Amygdala (tissue), 56 donors: ENCODE data around the gene NPEPPS.

Experiments used
- DNase-seq, 56 donors: peaks; one replicate each; lab custom pipeline; 2025; lab: John Stamatoyannopoulos, UW

NPEPPS gene

DNA sequence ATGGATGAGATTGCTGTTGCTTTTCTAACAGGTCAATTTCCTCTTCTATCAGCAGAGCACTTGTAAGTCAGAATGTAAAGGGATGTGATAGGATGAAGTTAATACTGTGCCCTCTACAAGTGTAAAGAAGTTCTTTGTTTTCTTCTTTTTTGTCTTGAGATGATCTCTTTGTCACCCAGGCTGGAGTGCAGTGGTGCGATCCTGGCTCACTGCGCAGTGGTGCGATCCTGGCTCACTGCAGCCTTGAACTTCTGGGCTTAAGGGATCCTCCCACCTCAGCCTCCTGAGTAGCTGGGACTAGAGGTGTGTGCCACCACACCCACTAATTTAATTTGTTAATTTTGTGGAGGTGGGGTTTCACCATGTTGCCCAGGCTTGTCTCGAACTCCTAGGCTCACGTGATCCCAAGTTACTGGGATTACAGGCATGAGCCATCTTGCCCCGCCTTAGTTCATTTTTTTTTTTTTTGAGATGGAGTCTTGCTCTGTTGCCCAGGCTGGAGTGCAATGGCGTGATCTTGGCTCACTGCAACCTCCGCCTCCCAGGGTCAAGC is 97.2 kb downstream of the NPEPPS start:
- DNase-seq = no peak

DNA sequence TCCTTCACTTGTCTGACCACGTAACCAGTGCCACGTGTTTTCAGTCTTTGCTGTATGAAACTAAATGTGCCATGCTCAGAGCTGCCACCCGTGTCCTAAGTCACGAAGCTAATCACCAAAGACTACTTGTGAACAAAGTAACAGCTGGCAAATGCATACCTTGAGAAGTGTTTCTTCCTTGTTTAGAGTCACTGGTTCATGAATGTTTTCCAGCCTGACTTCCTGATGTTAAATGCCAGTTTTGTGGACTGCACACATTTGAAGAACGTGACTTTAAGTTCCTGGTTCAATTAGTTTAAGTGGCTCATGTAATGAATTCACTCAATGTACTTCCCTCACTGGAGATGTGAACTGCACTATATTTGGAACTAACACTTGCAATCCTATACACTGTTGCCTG is 98.9 kb downstream of the NPEPPS start:
- no peak for DNase-seq

DNA sequence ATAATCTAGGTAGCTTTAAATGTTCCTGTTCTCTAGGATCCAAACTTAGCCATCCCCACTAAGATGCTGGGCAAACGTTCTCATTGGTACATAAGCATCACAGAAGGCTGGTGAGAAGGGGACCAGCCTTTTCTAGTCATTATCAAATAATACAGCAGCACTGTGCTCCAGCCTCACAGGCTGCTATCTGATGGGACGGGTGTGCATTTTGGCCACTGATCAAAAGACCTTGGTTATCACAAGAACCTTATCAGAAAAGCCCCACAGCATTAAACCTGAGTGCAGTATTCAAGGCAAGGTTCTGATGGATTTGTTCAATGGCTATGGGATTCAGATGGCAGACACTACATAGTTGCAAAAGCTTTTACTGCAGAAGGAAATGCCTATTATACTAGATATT is 99.7 kb downstream of the NPEPPS start:
- DNase-seq = no peak

DNA sequence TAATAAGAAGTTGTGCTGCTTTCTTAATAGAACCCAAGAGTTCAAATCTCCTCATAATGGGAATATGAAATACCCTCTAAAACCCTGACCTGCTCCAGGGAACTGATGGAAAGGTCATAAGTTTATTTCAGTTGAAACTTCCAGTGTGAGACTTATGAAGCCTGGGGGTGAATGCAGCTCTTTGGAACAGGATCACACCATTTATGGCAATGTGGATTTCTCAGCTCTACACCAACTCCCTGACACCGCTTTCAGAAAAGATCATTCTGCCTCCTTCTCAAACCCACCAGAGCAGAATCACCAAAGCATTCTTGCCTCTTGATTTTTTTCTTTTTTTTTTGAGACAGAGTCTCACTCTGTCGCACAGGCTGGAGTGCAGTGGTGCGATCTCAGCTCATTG is 102.1 kb downstream of the NPEPPS start:
- DNase-seq = no peak

DNA sequence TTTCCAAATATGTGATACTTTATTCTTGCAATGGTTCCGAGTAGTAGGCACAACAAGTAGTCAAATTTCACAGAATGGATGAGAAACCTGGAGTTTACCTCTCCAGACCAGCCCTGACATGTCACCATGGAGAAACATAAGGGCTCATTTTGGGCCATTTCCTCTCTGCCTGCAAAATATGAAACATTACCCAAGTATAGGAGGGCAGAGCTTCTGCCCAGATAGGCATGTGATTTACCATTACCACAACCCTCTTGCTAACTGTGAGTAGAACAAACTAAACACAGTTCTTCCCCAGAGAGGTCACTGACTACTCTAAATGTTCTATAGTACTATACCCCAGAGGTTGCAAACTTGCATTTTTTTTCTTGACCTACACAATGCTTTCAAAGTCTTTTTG is 103.1 kb downstream of the NPEPPS start:
- no peak for DNase-seq

DNA sequence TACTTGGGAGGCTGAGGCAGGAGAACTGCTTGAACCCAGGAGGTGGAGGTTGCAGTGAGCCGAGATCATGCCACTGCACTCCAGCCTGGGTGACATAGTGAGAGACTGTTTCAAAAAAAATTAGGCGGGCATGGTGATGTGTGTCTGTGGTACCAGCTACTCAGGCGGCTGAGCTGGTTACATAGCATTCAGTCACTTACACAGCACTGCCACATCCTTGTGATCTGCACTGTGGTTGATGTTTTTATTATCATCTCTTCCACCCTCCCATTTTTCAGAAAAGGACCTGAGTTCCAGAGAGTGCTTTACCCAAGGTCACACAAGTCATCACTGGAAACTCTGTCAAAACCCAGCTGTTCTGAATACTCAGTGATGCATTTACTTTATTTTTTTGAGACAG is 104.0 kb downstream of the NPEPPS start:
- no peak for DNase-seq

DNA sequence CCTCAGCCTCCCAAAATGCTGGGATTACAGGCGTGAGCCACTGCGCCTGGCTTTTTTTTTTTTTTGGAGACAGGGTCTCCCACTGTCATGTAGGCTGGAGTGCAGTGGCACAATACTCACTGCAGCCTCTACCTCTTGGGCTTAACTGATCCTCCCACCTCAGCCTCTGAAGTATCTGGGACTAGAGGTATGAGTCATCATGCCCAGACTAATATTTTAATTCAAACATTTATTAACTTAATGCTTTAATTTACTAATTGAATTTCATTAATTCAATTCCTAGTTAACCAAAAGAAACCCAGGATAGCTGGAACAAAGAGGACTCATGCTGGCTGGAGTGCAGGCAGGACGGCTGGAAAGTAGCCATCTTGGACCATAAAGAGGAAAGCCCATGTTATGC is 104.8 kb downstream of the NPEPPS start:
- DNase-seq = no peak

DNA sequence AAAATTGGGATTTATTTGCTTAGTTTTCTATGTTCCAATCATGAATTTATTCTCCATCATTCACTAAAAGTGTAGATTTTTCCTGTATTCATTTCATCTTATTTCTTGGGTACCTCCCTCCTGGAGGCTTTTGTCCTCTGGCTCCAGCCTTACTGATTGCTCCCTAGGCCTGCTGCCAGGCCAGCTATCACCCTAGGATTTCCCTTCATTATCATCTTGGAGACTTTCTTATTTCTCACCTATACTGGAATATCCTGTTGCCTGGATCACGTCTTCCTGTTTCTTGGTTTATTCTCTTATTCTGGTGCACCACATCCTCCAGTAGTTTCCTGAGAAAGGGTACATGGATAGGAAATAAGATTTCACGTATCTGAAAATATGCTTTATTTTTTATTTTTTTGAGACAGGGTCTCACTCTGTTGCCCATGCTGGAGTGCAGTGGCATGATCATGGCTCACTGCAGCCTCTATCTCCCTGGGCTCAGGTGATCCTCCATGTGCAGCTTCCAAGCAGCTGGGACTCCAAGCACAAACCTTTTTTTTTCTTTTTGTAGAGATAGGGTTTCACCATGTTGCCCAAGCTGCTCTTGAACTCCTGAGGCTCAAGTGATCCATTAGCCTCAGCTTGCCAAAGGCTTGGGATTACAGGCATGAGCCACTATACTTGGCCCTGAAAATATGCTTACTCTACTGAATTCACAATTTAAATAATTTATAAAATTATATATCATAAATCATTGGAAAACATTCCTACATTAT is 105.5 kb downstream of the NPEPPS start:
- DNase-seq = no peak

DNA sequence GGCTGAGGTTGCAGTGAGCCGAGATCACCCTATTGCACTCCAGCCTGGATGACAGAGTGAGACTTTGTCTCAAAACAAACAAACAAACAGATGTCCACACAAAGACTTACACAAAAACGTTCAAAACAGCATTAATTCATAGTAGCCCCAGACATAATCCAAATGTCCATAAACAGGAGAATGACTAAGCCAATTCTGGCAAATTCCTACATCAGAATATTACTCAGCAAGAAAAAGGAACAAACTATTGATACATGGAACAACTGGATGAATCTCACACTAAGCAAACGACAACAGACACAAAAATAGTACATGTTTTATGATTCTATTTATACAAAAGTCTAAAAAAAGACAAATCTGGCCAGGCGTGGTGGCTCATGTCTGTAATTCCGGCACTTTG is 108.0 kb downstream of the NPEPPS start:
- DNase-seq = no peak

DNA sequence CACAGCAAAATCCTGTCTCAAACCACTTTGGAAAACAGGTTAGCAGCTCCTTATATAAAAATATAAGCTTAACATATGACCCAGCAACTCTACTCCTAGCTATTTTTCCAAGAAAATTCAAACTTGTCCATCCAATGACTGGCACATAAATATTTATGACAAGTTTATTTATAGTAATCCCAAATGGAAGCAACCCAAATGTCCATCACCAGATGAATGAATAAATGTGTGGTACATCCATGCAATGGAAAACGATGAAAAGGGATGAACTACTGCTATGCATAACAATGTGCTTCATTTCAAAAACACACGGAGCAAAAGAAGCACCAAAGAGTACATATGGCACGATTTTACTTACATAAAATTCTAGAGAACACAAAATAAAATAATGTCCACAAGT is 109.2 kb downstream of the NPEPPS start:
- DNase-seq = no peak

DNA sequence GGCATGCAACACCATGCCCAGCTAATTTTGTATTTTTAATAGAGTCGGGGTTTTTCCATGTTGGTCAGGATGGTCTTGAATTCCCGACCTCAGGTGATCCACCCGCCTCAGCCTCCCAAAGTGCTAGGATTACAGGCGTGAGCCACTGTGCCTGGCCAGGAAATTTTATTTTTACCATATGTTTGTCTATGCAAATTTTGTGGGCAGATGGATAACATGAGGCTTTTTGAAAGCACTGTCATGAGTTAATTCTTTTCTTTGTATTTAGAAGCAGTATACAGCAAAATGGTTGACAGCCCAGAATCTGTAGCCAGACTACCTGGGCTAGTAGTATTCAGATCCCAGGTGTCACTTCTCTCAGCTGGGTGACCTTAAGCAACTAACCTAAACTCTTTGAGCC is 110.3 kb downstream of the NPEPPS start:
- DNase-seq = no peak

DNA sequence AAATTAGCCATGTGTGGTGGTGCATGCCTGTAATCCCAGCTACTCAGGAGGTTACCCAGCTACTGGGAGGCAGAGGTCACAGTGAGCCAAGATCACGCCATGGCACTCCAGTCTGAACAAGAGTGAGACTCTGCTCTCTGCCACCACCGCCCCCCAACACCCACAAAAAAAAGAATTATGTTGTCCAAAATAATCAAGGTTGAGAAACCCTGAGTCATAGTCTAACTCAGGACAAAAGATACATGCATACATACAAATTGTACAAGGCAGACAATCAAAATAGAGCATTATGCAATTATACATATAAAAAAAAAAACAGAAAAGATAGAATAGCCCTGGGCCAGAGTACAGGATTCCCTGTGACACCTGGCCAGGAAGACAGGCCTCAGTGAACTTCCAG is 112.2 kb downstream of the NPEPPS start:
- DNase-seq = no peak

DNA sequence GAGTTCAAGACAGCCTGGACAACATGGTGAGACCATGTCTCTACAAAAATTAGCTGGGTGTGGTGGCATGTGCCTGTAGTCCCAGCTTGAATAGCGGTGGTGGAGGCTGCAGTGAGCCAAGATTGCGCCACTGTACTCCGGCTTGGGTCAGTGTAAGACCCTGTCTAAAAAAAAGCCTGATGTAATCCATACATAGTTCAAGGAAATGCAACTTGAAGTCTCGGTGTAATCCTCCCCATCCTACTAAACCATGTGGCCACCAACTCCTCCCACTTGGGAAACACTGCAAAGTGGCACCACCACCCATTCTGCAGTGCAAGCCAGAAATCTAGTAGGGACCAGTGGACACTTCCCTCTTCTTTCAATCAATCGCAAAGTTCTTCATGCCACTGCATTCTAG is 113.4 kb downstream of the NPEPPS start:
- no peak for DNase-seq

DNA sequence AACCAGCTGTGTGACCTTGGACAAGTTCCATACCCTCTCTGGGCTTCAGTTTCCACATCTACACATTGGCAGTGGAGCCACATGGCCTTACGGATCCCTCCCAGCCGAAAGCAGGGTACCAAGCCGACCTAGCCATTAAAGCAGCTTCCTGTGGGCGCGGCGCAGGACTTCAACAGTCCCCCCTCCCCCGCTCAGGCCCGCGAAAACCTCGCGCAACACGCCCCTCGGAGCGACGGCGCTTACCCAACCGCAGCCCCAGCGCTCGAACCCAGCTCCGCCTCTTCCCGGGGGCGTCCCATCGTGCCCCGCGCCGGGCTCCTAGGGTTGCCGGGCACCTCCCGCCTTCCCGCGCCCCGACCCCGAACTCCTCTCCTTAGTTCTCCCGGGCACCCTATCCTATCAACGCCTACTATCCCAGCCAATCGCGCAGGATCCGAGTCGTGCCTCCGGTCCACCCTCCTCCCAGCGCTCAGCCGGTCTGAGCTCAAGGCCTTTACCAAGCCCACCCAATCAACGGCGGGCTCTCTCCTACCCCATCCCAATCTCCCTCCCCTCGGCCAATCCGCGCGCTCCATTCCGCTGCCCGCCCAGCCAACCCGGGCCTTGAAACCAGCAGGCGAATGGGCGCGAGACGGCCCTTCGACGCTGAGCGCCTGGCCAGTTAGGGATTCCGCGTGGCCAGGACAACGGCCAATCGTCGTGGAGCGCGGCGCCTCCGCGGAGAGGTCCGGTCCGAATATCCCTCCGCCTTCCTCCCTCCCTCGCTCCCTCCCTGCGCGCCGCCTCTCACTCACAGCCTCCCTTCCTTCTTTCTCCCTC is 118.5 kb downstream of the NPEPPS start, which contains the start of gene KPNB1:
Gene KPNB1 (plus strand): TSS at position 767 of the 819 bp plus-strand sequence. CDS start 326 bp downstream, outside the sequence.
- DNase-seq = peak; percentile 86 to 100 (median 99)

DNA sequence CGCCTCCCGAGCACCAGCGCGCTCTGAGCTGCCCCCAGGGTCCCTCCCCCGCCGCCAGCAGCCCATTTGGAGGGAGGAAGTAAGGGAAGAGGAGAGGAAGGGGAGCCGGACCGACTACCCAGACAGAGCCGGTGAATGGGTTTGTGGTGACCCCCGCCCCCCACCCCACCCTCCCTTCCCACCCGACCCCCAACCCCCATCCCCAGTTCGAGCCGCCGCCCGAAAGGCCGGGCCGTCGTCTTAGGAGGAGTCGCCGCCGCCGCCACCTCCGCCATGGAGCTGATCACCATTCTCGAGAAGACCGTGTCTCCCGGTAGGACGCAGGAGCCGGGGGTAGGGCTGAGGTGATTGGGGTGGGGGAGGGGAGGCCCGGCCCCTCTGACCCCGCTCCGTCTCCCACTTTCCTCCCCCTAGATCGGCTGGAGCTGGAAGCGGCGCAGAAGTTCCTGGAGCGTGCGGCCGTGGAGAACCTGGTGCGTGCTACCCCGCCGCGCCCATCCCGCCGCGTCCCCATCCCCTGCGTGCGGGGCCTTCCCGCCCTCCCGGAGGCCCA is 119.1 kb downstream of the NPEPPS start:
- DNase-seq = peak in 5 of 56 donors; percentile 25 to 82 (median 44)

DNA sequence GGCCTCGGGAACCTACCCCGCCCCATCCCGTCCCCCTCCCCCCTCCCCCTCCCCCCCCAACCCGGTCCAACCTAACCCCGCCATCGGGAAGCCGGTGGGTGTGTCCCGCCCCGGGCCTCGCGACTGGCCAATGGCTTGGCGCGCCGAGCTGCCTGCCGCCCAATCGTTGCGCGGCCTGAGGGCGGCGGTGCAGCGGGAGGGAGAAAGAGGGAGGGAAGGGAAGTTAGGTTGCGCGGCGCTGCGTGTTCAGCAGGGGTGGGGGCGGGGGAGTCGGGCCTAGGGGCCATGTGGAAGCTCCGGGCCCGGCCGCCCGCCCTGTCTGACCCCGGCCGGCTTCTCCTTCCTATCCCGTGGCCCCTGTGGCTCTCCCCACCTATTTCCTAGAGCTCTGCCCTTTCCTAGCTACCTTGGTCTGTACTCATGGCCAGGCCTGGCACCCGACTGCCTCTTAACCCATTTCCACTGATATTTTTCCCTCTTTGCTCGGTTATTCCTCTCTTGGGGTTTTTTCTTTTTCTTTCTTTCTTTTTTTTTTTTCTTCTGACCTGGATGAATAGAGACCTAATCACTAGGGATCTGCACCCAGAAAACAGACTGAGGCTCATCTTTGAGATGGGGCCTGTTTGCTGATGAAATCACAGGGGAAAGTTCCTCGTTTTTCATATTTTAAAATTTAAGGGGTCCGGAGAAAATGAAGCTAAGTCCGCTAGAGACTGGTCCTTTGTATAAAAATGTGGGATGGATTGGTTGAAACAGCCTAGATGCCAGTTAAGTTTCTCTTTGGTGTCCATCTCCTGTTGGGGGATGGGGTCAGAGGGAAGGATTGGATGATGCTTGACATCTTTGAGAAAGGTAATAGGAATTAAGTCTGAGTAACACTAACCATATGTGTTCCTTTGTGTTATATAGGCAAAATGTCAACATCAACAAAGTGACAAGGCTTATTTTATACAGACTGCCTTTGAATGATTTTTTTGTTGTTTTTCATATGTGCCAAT is 119.9 kb downstream of the NPEPPS start:
- peak; percentile 50 to 96 (median 90) for DNase-seq

DNA sequence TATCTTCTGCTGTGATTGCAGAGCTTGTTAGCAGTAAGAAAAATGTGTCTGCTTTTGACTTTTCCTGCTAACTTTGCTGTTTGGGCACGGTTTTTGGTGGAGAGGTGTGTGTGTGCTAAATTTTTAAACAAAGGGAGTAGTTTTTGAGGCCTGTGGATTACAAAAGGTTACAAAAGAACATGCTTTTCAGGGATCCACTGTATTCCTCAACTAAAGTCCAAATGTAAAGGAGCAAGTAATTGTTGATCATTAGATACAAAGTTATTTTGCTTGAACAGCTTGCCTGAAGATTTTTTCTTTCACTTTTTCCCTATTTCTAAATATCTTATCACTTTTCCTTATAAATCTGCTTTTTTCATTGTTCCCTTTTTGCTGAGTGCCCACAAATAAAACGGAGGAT is 120.8 kb downstream of the NPEPPS start:
- DNase-seq = no peak

DNA sequence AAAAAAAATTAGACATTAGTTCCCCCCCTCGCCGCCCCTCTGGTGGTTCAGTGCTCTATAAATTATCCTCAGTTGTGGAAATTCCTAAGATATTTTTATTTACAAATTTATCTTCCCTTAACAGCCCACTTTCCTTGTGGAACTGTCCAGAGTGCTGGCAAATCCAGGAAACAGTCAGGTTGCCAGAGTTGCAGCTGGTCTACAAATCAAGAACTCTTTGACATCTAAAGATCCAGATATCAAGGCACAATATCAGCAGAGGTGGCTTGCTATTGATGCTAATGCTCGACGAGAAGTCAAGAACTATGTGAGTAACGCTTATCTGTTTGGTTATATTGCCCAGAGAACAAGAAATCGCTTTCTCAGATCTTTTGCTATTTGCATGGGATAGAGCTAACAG is 121.7 kb downstream of the NPEPPS start:
- DNase-seq = no peak

DNA sequence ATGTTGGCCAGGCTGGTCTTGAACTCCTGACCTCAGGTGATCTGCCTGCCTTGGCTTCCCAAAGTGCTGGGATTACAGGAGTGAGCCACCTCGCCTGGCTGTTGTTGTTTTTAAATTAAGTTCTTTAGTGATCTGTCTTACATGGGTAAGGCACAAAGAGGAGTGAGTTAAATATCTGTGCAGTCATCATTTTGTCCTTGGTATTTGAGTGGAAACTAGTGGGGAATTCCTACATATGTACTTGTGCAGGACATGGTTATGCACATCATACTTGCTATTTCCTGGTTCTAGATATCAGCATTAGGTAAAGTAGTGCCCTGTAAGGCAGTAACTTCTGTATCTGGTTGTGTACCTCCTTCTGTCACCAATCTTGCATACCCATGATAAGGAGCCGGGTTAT is 122.5 kb downstream of the NPEPPS start:
- DNase-seq = no peak

DNA sequence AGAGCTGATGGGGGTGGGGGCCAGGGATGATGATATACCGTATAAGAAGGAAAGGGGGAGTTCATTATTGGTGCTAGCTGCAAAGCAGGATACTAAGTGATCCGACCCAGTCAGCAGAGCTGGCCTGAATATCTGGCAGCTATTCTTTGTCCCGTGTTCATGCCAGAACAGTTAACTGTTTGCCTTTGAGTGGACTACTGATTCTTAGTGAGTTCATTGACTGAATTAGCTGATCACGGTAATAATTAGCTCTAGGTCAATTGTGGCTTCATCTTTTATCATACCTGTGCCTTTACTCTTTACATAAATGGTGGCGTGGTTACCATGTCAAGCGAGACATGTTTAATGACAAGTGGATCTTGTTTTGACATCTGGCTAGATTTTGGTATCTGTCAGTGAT is 124.1 kb downstream of the NPEPPS start:
- DNase-seq = peak in 3 of 56 donors; percentile 2 to 9 (median 5)
